ENCODE data around the gene FBXL7.

DNA sequence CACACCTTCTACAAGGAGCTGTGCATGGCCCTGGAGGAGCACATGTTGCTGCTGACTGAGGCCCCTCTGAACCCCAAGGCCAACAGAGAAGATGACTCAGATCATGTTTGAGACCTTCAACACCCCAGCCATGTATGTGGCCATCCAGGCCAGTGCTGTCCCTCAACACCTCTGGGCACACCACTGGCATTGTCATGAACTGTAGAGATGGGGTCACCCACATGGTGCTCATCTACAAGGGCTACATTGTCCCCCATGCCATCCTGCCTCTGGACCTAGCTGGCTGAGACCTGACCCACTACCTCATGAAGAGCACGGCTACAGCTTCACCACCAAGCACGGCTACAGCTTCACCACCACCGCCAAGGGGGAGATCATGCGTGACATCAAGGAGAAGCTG, 49.0 kb upstream of the FBXL7 start:
- TF ChIP-seq, protein P1, sequence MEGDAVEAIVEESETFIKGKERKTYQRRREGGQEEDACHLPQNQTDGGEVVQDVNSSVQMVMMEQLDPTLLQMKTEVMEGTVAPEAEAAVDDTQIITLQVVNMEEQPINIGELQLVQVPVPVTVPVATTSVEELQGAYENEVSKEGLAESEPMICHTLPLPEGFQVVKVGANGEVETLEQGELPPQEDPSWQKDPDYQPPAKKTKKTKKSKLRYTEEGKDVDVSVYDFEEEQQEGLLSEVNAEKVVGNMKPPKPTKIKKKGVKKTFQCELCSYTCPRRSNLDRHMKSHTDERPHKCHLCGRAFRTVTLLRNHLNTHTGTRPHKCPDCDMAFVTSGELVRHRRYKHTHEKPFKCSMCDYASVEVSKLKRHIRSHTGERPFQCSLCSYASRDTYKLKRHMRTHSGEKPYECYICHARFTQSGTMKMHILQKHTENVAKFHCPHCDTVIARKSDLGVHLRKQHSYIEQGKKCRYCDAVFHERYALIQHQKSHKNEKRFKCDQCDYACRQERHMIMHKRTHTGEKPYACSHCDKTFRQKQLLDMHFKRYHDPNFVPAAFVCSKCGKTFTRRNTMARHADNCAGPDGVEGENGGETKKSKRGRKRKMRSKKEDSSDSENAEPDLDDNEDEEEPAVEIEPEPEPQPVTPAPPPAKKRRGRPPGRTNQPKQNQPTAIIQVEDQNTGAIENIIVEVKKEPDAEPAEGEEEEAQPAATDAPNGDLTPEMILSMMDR (IDR thresholded peaks at IDR 0.05; ENCODE audit: extremely low read depth in 1 of 2, insufficient read depth in 1 of 2, low read depth in 1 of 2, low read length in 2 of 2): no peak
- TF ChIP-seq POLR2A (IDR thresholded peaks at IDR 0.05; ENCODE audit: low read depth, low read length): no peak

All from endothelial cell of umbilical vein (primary cell).